AG20443 (cell line): ENCODE measurements around the gene ITGA5.
"Not testable (repeated sequence)": the region's sequence is repeated elsewhere in the genome, so short reads cannot be mapped to it uniquely, and the experiment has no call there.

Source experiments
- DNase-seq: peaks from one replicate; pipeline ENCODE4 v3.0.0; 2012; ENCODE audit warnings: low spot score, mixed read lengths

The ITGA5 gene

DNA sequence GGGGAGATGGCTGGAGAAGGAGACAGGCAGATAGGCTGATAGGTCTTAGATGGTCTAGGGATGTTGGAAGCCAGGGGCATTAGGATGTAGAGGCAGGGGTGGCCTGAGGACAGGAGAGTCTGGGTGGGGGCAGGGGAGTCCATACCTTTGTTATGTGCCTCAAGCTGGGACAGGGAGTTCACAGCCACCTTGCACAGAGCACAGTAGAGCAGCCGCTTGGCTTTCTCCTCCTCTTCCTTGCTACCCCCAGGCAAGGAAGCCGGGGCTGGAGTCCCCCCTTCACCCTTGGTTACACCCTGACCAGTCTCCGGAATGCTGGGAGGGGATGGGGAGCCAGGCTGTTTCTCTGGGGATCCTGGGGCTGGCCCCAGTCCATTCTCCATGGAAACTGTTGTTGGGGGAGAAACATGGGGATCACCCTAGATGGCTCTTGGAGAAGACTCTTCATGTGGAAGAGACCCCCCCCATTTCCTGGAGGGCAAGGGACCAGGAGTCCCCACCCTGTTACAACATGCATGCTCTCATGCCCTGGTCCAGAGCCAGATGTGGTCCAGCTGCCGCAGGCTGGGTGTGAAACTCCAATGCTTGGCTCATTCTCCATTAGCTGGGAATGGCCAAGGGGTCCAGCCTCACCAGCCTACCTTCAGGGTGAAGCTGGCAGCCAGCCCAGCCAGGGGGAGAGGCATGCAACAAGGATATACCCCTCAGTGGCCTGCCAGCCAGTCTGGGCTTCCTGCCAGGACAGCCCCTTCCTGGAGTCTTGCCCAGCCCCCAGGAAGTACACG is 47.5 kb downstream of the ITGA5 start:
- DNase-seq: no peak

GRCh38 chr12:54370171-54370730 is 48.8 kb downstream of the ITGA5 start:
- peak; percentile 92 for DNase-seq

- no peak for DNase-seq
Observed at GRCh38 chr12:54369597-54370131, 49.4 kb downstream of the ITGA5 start.

- peak; percentile 84 for DNase-seq
Observed at GRCh38 chr12:54368709-54369596, 50.1 kb downstream of the ITGA5 start.

GRCh38 chr12:54368025-54368708 is 50.9 kb downstream of the ITGA5 start:
- DNase-seq: no peak

GRCh38 chr12:54364413-54364812 is 54.7 kb downstream of the ITGA5 start, which contains the start of gene GPR84:
Gene GPR84 (minus strand): TSS chr12:54364486. CDS start chr12:54363851, 635 bp downstream.
- no peak for DNase-seq

GRCh38 chr12:54363618-54364017 is 55.4 kb downstream of the ITGA5 start:
- DNase-seq: no peak

DNA sequence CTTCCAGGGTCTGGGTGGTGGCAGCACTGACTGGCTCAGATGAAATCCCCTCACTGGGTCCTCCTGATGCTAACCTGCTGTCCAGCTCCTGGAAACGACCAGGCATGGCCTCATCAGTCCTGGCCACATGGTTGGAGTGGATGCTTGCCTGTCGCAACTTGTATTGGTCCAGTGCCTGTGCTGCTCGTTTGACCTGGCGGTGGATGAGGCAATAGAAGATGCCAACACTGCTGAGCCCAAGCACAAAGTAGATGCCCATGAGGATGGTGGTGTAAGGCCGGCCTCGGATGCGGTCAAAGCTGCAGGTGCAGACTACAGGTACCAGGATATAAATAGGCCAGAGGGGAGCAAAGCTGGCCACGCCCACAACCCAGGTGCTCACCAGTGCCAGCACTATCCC is 56.0 kb downstream of the ITGA5 start:
- DNase-seq: no peak

- peak; percentile 58 for DNase-seq
Observed at GRCh38 chr12:54360717-54361456, 58.2 kb downstream of the ITGA5 start.

DNA sequence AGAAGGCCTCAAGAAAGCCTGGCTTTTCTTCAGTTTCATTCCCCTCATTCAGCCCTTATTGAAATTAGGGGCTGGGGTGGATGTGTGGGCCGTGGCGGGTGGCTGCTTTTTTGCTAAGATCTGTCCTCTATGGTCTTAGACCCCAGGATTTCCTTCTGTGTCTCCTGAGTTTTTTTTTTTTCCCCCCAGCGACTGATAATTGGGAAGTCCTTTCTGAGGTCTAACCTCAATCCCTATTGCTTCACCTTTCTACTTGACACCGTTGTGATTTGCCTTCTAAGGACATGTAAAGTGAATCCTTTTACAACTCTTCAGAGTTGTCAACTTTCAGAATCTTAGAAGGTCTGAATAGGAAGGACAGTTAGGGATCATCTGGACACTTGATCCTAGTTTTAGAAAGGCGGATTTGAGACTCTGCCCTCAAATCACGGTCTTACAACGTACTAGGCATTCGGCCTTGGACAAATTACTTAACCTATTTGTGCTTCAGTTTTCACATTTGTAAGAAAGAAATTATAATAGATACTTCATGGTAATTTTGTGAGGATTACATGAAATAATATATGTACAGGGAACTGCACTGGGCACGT is 59.2 kb downstream of the ITGA5 start:
- DNase-seq: no peak

DNA sequence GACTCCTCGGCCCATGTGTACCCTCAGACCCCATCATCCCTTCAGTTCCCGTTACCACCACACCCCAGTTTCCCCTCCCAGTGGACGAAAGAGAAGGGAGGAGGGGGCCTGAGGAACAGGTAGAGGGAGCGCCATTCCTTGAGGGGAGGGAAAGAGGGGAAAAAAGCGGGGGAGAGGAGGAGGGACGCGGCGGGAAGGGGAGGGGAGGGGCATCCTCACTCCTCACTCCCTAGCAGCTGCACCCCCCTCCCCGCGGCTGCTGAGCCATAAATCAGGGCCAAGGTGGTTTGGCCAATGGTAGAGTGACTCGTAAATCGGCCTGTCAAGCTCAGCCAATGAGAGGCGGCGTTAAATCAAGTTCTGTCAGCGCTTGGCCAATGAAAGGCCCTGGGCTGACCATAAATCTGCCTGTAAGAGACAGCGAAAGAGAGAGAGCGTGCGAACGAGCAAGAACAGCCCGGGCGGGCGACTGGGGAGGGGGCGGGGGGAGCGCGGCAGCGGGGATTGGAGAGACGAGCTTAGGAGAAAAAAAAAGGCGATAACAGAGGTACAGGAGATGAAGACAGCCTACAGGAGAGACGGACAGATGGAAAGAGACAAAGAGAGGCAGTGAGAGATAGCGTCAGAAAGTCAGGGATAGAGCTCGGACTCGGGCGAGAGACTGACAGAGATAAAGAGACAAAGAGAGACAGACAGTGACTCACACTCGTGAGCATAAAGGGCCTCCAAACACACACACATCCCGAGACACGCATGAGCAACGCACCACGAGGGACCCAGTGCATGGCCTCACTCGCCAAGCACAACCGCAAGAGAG is 59.9 kb downstream of the ITGA5 start:
- DNase-seq: peak; percentile 92

- peak; percentile 42 for DNase-seq
Observed at GRCh38 chr12:54358191-54358944, 60.7 kb downstream of the ITGA5 start.

- DNase-seq: no peak
Observed at GRCh38 chr12:54357506-54358190, 61.4 kb downstream of the ITGA5 start.

GRCh38 chr12:54356951-54357356 is 62.1 kb downstream of the ITGA5 start:
- no peak for DNase-seq

DNA sequence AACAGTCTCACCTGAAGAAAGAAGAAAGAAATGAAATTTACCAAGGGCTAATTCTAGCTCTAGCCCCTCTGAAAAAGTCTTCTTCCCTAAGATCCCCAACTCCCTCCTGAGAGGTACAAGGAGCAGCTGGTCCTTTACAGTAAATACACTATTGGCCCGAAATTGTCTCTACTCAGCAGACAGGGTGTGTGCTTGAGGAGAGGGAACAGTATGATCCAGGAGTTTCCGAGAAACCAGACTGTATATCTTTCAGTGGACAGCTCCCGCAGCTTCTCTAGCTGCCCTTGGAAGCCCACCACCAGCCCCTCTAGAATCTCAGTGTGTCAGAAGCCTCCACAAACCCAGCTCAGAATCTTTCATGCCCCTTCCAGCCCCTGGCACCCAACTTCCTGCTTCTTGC is 62.8 kb downstream of the ITGA5 start:
- DNase-seq: no peak

- DNase-seq: no peak
Observed at GRCh38 chr12:54355104-54355815, 63.8 kb downstream of the ITGA5 start.

- not testable (repeated sequence) for DNase-seq
Observed at GRCh38 chr12:54354271-54354670, 64.8 kb downstream of the ITGA5 start.
